HepG2 (cell line): ENCODE results near the gene CAMTA1.

Source experiments
- EP300 ChIP-seq, 3 experiments: sonication (generic) in 1 of 3; formaldehyde crosslinking in 1 of 3; IDR thresholded peaks; 2 replicates each; pipeline versions ENCODE4 v1.5.1 to v1.6.1; 2011 to 2020; ENCODE audit warnings: low read depth in 2 of 3, low read length in 2 of 3, borderline replicate concordance in 1 of 3, improper control_type of control experiment in 1 of 3, mild to moderate bottlenecking in 1 of 3, missing genetic modification reagents in 1 of 3, moderate library complexity in 1 of 3
- KDM3A ChIP-seq: IDR thresholded peaks from 2 replicates; pipeline ENCODE4 v1.6.1; 2018; ENCODE audit warnings: low read depth, missing compliant biosample characterization
- MTF1 ChIP-seq: sonication (generic); formaldehyde crosslinking; IDR thresholded peaks from 2 replicates; pipeline ENCODE4 v1.5.0; 2020; ENCODE audit warnings: missing genetic modification reagents
- NFE2L2 ChIP-seq: fragments of 150-350 bp; IDR thresholded peaks from 2 replicates; pipeline ENCODE4 v1.6.1; 2014; ENCODE audit warnings: low read length
- NFIC ChIP-seq: IDR thresholded peaks from 2 replicates; pipeline ENCODE4 v1.6.1; 2012; ENCODE audit warnings: mild to moderate bottlenecking, low read length, inconsistent platforms
- NR2C2 ChIP-seq: sonication (generic); formaldehyde crosslinking; IDR thresholded peaks from 2 replicates; pipeline ENCODE4 v1.4.0; 2020; ENCODE audit warnings: missing genetic modification reagents, mild to moderate bottlenecking, moderate library complexity, borderline replicate concordance
- RFX5 ChIP-seq: IDR thresholded peaks from 2 replicates; pipeline ENCODE4 v1.6.1; 2011; ENCODE audit warnings: low read depth, low read length, improper control_type of control experiment

GRCh38 chr1:6889875-6890480, 104.7 kb downstream of the CAMTA1 start:
- TF ChIP-seq NFE2L2 (no peak), NR2C2 (no peak), RFX5 (no peak), MTF1 (no peak), KDM3A (CRISPR knock-in tag) (no peak), EP300 (IDR thresholded peaks at IDR 0.05; ENCODE audit: low read depth in 2 of 2, low read length in 2 of 2) (no peak), EP300 (CRISPR knock-in tag; IDR thresholded peaks at IDR 0.05; ENCODE audit: borderline replicate concordance) (no peak), NFIC (no peak)
